ENCODE measurements around the gene TMBIM1.

DNA sequence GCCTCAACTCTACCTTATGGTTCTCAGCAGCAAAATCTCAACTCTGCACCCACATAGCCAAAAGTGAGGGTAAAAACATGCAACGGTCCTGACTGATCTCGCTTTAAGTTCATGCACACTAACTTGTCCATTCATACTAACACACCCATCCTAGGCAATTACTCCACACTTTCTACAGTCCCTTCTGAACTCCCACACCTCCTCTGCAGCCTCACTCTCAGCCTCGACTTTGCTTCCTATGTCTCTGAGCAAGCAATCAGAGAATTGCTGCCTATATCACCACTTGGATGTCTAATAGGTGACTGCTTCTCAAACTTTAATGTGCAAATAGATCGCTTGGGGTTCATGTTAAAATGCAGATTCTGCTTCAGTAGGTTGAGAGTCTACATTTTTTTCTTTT is 7.8 kb upstream of the TMBIM1 start:
- TF ChIP-seq, protein P1, sequence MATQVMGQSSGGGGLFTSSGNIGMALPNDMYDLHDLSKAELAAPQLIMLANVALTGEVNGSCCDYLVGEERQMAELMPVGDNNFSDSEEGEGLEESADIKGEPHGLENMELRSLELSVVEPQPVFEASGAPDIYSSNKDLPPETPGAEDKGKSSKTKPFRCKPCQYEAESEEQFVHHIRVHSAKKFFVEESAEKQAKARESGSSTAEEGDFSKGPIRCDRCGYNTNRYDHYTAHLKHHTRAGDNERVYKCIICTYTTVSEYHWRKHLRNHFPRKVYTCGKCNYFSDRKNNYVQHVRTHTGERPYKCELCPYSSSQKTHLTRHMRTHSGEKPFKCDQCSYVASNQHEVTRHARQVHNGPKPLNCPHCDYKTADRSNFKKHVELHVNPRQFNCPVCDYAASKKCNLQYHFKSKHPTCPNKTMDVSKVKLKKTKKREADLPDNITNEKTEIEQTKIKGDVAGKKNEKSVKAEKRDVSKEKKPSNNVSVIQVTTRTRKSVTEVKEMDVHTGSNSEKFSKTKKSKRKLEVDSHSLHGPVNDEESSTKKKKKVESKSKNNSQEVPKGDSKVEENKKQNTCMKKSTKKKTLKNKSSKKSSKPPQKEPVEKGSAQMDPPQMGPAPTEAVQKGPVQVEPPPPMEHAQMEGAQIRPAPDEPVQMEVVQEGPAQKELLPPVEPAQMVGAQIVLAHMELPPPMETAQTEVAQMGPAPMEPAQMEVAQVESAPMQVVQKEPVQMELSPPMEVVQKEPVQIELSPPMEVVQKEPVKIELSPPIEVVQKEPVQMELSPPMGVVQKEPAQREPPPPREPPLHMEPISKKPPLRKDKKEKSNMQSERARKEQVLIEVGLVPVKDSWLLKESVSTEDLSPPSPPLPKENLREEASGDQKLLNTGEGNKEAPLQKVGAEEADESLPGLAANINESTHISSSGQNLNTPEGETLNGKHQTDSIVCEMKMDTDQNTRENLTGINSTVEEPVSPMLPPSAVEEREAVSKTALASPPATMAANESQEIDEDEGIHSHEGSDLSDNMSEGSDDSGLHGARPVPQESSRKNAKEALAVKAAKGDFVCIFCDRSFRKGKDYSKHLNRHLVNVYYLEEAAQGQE (IDR thresholded peaks at IDR 0.05; ENCODE audit: insufficient read depth in 1 of 2, low read depth in 2 of 2, low read length in 2 of 2), result no peak
- no peak for TF ChIP-seq TAF1 (IDR thresholded peaks at IDR 0.05; ENCODE audit: borderline replicate concordance, insufficient read depth, low read length)
- TF ChIP-seq POLR2AphosphoS5 (IDR thresholded peaks at IDR 0.05; ENCODE audit: low read depth, low read length), result no peak

All from PFSK-1 (cell line).